Measurements from ENCODE around the gene ARHGAP21.

GRCh38 chr10:24551161-24551560, 172.5 kb downstream of the ARHGAP21 start:
- TF ChIP-seq EZH2 (IDR thresholded peaks at IDR 0.05; ENCODE audit: insufficient read depth, poor library complexity, severe bottlenecking) (no peak), EZH2phosphoT487 (IDR thresholded peaks at IDR 0.05; ENCODE audit: insufficient read depth, low read depth) (no peak)

Measured in GM23248 (cell line).